KMS-11 (cell line): ENCODE results near the gene SLC24A4.

ENCODE experiments used
- H2AFZ ChIP-seq: fragments of 200-600 bp; sonication (generic); 2 replicates; pipeline ENCODE4 v1.6.1; 2016; ENCODE audit warnings: antibody characterized with exemption, mixed run types, low read depth
- H3K27ac ChIP-seq: fragments of 200-600 bp; sonication (generic); 2 replicates; pipeline ENCODE4 v1.6.1; 2016; ENCODE audit warnings: mild to moderate bottlenecking, mixed run types
- H3K27me3 ChIP-seq: fragments of 200-600 bp; sonication (generic); 2 replicates; pipeline ENCODE4 v1.6.1; 2017; ENCODE audit warnings: mild to moderate bottlenecking, low read depth, mixed run types, moderate library complexity; ENCODE audit not compliant: insufficient read depth
- H3K36me3 ChIP-seq: fragments of 200-600 bp; sonication (generic); 2 replicates; pipeline ENCODE4 v1.6.1; 2017; ENCODE audit warnings: mild to moderate bottlenecking, mixed run types; ENCODE audit not compliant: insufficient read depth
- H3K4me1 ChIP-seq: fragments of 200-600 bp; sonication (generic); 2 replicates; pipeline ENCODE4 v1.6.1; 2016; ENCODE audit warnings: mild to moderate bottlenecking, low read depth, mixed run types; ENCODE audit not compliant: poor library complexity, severe bottlenecking
- H3K4me2 ChIP-seq: fragments of 200-600 bp; sonication (generic); 2 replicates; pipeline ENCODE4 v1.7.0; 2016; ENCODE audit warnings: mild to moderate bottlenecking, mixed run types
- H3K4me3 ChIP-seq: fragments of 200-600 bp; sonication (generic); IDR thresholded peaks from 2 replicates; pipeline ENCODE4 v1.6.1; 2017; ENCODE audit warnings: low read depth, low read length, mixed read lengths; ENCODE audit not compliant: insufficient read depth
- H3K79me2 ChIP-seq: fragments of 200-600 bp; sonication (generic); 2 replicates; pipeline ENCODE4 v1.6.1; 2016; ENCODE audit warnings: low read depth, mixed run types; ENCODE audit not compliant: insufficient read depth
- H3K9ac ChIP-seq: fragments of 200-600 bp; sonication (generic); 2 replicates; pipeline ENCODE4 v1.6.1; 2016; ENCODE audit warnings: mild to moderate bottlenecking, mixed run types
- H4K20me1 ChIP-seq: fragments of 200-600 bp; sonication (generic); 2 replicates; pipeline ENCODE4 v1.6.1; 2016; ENCODE audit warnings: mild to moderate bottlenecking, mixed run types; ENCODE audit not compliant: insufficient read depth
- CTCF ChIP-seq: fragments of 200-600 bp; sonication (generic); conservative IDR thresholded peaks from 2 replicates; pipeline ENCODE4 v1.6.1; 2017; ENCODE audit warnings: low read depth, mild to moderate bottlenecking, antibody characterized with exemption, low read length, moderate library complexity, mixed read lengths

Gene SLC24A4

GRCh38 chr14:92439537-92440344, 116.8 kb downstream of the SLC24A4 start:
- TF ChIP-seq CTCF, result no peak
- no peak overlapping the region for H3K4me3 ChIP-seq
- H3K36me3 ChIP-seq, result no peaks in the 10 kb centered on the region
- no peak overlapping the region for H3K27ac ChIP-seq
- H4K20me1 ChIP-seq, result no peaks in the 10 kb centered on the region
- H2AFZ ChIP-seq, result no peak overlapping the region
- peaks cover 37% of the 10 kb centered on the region for H3K4me1 ChIP-seq
- H3K27me3 ChIP-seq, result no peaks in the 10 kb centered on the region
- no peaks in the 10 kb centered on the region for H3K79me2 ChIP-seq
- H3K9ac ChIP-seq, result no peak overlapping the region
- H3K4me2 ChIP-seq, result peak overlapping the region; percentile 9

DNA sequence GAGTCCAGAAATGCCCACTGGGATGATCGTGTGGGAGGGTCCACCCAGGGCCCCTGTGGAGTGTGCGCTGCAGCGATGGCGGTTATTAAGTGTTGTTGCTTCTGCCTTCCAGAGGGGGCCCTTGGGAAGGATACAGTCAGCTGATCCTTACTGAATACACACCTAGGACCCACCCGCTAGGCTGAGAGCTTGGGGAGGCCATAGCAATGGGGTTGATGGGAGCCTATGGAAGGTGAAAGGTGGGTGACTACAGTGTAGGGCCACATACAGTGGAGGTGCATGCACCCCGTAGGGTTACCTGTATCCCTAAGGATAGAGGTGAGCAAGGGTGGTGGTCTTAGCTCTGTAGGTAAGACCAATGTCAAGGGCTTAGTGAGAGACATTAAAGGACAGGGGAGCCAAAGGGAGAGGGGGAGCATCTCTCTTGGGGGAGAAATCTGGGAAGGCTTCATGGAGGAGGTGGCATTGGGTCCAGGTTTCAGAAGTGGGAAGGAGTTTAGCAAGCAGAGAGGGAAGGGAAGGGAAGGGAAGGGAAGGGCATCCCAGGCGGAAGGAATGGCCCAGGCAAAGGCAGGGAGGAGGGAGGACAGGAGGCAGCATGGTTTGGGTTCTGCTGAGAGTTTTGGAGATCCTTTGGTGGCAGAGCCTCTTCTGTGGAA, 117.5 kb downstream of the SLC24A4 start:
- no peaks in the 10 kb centered on the region for H3K27me3 ChIP-seq
- no peak overlapping the region for H3K4me3 ChIP-seq
- no peak for TF ChIP-seq CTCF
- no peak overlapping the region for H3K9ac ChIP-seq
- no peak overlapping the region for H3K4me2 ChIP-seq
- H3K4me1 ChIP-seq, result peaks cover 37% of the 10 kb centered on the region
- H4K20me1 ChIP-seq, result no peaks in the 10 kb centered on the region
- H2AFZ ChIP-seq, result no peak overlapping the region
- no peaks in the 10 kb centered on the region for H3K36me3 ChIP-seq
- H3K27ac ChIP-seq, result no peak overlapping the region
- H3K79me2 ChIP-seq, result no peaks in the 10 kb centered on the region

DNA sequence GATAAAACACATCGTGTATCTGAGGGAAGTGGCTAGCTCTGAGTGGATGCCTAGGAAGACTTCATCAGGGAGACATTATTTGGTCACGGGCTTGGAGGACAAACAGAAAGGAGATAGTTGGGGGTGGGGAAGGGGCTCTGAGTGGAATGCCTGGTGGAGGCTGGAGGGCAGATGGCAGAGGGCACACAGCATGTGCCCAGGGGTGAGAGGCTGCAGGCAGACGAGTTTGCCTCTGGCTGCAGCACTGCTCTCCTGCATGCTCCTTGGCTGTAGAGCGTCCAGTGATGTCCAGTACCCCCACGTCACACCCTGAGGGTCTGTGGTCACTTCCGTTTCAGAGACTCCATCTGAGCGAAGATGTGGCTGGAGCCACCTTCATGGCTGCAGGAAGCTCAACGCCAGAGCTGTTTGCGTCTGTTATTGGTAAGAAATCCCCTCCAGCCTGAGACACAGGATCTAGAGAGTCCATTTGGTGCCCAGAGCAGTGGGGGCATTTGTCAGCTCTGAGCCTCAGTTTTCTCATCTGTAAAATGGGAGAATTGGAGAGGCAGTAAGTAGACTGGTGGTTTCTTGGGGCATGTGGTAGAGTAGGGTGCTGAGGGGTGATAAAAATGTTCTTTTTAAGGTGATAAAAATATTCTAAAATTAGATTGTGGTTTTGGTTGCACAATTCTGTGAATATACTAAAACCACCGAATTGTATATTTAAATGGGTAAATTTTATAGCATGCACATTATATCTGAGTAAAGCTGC, 119.0 kb downstream of the SLC24A4 start:
- Histone ChIP-seq H3K4me1 (peaks cover 31% of the 10 kb centered on the region), H3K4me3 (no peak overlapping the region), H3K79me2 (no peaks in the 10 kb centered on the region), H3K27ac (no peak overlapping the region), H3K27me3 (no peaks in the 10 kb centered on the region), H3K36me3 (no peaks in the 10 kb centered on the region), H3K9ac (no peak overlapping the region), H2AFZ (no peak overlapping the region), H4K20me1 (no peaks in the 10 kb centered on the region), H3K4me2 (no peak overlapping the region)
- TF ChIP-seq CTCF, result no peak

- no peak overlapping the region for H3K4me2 ChIP-seq
- no peak for TF ChIP-seq CTCF
Observed at GRCh38 chr14:92443167-92443566, 120.2 kb downstream of the SLC24A4 start.

More at GRCh38 chr14:92443167-92443566, 120.2 kb downstream of the SLC24A4 start:
- Histone ChIP-seq H4K20me1 (no peaks in the 10 kb centered on the region), H3K9ac (no peak overlapping the region), H3K4me3 (no peak overlapping the region), H3K36me3 (no peaks in the 10 kb centered on the region), H2AFZ (no peak overlapping the region), H3K27ac (no peak overlapping the region), H3K27me3 (no peaks in the 10 kb centered on the region), H3K79me2 (no peaks in the 10 kb centered on the region), H3K4me1 (peaks cover 19% of the 10 kb centered on the region)
